Measurements from ENCODE around the gene PACRG. TPM values are rescaled to one million over a fixed set of nuclear protein-coding genes. Genes with fewer than 3 reads are reported as not detected.

Gene PACRG
- total RNA-seq, 1 donor from 2014 or later: 7.4 TPM

DNA sequence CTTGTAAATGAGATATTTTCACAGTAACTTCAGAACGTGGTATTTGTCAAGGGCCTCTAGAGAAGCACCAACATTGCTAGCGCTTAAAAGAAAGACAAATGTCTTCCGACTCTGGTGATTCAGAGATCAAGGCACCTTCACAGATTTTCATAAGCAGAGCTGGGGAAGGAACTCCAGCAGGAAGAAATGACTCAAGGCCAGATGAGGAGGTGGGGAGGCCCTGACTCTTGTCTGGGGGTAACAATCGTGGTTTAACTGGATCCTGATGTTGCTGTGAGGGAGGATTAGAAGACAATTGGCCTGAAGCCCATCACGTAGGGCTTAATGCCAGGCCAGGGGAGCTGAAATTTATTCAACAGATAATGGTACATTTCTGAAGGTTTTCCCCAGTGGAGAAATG lies 563.8 kb downstream of the PACRG start:
- intact Hi-C loops (cut with DNase I): no loop called here
- DNase-seq (no peak), ATAC-seq (ENCODE audit: poor library complexity) (no peak)

DNA sequence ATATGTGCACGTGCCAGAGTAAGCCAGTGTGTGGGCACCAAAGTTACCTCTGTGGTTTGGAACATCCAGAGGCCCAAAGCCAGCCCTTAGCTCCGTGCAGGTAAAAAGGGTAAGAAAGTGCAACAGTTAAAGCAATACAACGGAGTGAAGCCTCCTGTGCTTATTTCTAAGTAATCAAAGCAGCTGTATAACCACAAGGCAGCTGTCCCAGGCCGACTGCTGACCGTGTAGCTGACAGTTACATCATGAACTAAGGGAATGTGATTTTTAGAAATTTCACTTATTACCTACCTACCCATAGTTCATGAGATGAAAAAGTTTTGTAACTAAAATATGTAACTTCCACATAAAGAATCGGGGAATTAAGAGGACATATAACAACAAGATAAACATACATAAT lies 565.5 kb downstream of the PACRG start:
- intact Hi-C loops (cut with DNase I): no loop called here
- DNase-seq (no peak), ATAC-seq (ENCODE audit: poor library complexity) (no peak)

DNA sequence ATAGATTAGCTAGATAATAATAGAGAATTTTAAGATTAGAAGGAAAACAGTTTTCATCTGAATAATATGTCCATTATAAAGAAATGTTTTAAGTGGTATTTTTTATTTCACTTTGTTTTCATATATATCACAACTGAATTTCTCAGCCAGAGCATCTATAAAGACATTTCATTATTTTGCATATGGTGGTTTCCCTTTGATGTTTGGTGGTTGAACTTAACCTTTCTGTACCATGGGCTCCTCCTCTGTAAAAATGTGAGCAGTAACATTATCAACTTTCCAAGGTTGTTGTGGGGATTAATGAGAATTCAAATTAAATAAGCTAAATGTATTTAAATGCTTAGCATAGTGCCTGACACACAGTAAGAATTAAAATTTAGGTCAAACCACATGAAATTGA lies 567.0 kb downstream of the PACRG start:
- DNase-seq: no peak
- intact Hi-C loops (cut with DNase I): no loop called here
- ATAC-seq (ENCODE audit: poor library complexity): no peak

DNA sequence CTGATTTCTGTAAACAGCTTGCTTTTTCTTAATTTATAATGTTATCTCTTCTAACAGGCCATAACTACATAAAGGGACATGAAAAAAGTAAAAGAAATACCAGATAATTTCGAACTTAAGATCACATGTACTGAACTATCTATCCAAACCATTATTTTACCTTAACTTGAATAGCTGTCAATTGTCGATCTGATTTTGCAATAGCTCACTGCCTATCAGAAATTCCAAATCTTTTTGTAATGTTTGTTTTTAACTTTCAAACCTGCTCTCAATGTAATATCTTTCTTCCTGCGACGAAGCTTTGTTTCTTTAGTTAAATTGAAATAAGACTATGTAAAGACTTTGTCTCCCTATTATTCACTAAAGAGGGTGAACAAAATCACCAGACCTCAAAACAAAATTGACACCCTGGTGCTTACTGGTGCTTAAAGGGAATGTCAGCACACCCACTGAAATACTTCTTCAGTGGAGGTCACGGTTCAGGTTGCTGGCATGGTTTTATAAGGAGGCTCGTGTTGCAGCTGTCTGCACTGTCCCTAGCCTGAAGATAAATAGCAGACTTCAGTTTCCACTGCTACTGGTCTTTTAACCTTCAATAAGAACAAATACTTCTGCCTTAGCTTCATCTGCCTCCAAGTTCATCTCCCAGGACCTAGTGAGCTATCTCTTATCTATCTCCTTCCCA lies 569.2 kb downstream of the PACRG start:
- DNase-seq: no peak
- intact Hi-C loops (cut with DNase I): no loop called here

DNA sequence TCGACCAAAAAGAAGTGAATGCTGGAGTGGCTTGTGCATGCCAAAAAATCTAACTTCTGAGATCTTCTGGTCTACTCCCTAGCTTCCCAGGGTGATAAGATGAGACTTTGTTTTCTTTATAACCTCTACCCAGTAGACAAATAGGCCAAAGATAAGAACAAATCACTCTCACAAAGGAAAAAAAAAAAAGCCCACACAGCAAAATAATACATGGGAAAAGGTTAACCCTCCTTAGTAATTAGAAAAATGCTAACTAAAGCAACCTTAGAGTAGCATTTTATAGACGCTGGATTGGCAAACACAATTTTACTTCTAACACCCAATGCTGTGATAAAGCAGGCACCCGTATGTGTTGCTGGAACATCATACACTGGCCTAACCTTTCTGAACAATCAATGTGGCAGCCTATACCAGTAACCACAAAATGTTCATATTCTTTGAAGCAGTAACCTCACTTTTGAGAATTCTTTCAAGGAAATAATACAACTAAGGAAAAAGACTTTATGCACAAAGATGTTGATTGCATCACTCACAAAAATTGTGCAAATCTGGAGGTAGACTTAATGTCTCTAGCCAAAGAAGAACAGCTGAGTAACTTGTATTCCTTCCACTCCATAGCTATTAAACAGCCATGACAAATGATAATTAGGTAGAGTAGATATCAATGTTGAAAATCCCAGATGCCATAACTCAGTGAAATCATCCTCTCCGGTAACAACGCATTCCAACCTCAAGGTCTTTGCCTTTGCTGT lies 570.5 kb downstream of the PACRG start:
- intact Hi-C loops (cut with DNase I): no loop called here
- no peak for DNase-seq
- ATAC-seq (ENCODE audit: poor library complexity): no peak

More for the DNA sequence above, 569.2 kb downstream of the PACRG start:
- ATAC-seq (ENCODE audit: poor library complexity): peak; percentile 85

DNA sequence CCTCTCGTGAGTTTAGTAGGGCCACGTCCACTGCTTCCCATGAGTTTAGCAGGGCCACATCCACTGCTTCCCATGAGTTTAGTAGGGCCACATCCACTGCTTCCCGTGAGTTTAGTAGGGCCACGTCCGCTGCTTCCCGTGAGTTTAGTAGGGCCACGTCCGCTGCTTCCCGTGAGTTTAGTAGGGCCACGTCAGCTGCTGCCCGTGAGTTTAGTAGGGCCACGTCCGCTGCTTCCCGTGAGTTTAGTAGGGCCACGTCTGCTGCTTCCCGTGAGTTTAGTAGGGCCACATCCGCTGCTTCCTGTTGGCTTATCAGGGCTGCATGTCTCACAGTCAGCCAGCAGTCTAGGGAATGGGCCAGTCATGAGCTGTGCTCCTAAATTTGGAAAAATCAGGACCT lies 573.1 kb downstream of the PACRG start:
- intact Hi-C loops (cut with DNase I): no loop called here
- ATAC-seq (ENCODE audit: poor library complexity) (no peak), DNase-seq (no peak)

DNA sequence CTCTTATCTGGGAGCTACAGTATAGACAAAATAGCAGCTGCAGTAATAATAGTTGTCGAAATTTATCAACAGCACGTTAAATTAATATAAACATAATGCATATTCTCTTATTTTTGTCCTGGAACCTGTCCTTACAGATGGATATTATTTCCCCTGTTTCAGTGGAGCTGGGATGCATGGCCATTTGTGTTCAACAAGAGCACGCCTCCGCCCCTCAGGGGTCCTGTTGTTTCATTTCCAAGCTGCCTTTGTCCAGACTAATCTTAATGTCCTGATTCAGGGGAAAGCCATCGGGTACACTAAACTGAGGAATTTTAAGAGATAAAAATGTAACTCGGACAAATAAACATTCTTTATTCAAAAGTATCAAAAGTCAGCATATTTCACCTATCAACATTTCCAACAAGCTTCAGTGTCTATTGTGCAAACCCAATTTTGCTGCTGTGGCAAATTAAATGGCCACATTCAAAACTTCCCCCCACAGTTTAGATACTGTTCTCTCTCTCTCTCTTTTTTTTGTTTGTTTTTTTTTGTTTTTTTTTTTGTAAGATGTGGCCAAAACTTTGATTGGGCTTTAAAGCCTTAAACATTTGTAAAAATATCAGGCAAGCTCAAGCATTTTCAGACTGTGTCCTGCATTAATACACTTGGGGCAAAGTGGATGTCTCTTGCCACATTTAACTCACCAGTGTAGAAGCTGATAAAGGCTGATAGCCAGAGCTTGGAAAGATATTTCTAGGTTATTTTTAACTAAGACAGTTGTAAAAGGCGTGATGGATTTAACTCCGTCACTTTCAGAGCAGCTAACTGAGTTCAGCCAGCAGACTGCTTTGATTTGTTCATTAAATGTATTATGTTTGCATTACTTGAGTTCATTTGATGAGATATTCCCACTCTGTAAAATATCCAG lies 574.2 kb downstream of the PACRG start:
- ATAC-seq (ENCODE audit: poor library complexity): peak; percentile 81
- intact Hi-C loops (cut with DNase I): no loop called here

DNA sequence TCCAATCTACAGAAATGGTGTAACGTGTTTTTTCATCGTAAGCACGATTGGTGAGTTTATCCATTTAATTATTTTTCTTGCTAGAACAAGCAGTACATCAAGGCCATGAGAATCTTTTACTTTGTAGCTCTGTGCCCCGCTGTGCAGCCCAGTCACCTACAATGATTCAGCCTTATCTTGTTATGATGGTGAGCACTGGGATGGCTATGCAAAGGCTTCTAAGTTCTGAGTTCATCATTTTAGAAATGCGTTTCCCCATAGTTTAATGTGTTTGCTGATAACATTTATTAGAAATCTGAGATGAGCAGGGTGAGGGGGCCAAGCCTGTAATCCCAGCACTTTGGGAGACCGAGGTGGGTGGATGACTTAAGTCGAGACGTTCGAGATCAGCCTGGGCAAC lies 575.0 kb downstream of the PACRG start:
- ATAC-seq (ENCODE audit: poor library complexity) (peak; percentile 59), DNase-seq (no peak)
- intact Hi-C loops (cut with DNase I): no loop called here

More for the DNA sequence above, 574.2 kb downstream of the PACRG start:
- no peak for DNase-seq

DNA sequence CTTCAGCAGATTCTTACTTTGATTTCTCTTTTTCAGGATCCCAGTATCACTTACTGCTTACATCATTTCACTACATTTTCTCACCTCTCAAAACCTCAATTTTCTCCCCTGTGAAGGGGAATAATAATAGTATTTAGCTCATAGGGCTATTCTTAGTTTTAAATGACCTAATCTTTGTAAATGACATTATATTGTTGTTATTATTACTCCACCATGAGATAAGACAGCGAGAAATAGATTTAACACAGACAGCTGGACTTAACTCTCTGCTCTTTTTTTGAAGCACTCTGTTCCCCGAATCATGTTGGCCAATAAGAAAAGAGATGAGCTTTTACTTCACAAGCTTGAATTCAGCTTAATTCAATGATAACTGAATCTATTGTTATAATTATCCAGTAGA lies 578.2 kb downstream of the PACRG start:
- ATAC-seq (ENCODE audit: poor library complexity) (no peak), DNase-seq (no peak)
- intact Hi-C loops (cut with DNase I): no loop called here

DNA sequence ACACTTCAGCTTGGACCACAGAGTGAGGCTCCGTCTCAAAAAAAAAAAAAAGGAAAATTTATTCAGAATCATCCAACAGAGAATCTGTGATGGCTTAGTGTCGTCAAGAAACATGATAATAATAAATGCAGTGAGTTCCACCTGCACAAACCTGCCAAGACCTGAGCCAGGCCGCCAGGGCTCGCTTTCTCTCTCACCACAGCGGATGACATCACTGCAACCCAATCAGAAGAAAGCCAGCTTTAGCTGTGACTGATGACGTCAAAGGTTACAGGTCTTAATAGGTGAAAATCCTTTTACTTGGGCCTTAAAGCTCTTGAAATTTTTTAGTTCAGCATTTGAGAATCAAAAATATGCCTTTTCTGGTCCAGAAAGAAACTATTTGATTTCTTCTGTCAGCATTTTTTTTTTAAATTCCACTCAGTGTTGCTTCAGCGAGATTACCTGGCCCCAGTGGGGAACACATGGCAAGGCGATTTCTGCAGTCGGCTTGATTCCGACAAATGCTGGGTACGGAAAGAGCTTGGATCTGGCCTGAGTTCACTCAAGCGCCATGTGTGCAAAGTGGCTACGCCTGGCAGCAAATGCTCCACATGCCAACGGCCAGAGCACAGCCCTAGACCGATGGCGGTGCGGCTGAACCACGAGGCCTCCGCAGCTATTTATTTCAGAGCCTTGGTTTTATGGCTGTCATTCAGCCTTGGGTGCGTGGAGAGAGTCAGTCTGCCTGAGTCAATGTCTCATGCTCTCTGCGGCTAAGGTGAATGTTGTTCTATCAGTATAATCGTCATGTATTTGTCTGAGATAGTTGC lies 581.1 kb downstream of the PACRG start:
- DNase-seq (no peak), ATAC-seq (ENCODE audit: poor library complexity) (no peak)
- intact Hi-C loops (cut with DNase I): no loop called here

DNA sequence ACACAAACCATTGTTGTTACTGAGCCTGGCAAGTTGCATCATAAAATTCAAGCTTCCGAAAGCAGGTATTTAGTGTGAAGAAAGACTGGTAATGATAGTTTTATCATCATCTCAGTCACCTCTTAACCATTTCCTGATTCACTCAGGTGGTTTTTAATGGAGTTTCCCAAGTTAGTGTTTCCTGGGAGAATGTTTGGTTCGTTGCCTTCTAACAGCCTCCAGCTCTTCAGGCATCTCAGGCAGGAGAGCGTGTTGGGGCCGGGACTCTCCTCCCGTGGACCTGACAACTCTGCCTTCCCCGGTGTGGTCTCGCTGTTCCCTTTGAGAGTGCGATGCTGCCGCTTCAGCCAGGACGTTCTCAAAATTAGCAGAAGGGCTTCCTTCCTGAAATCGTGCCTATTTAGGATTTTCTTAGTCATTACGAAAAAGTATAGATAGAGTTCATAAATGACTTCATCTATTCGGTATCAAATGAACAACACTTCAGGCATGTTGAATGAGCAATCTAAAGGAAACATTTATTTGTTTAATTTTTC lies 581.8 kb downstream of the PACRG start:
- no peak for ATAC-seq (ENCODE audit: poor library complexity)
- no peak for DNase-seq
- intact Hi-C loops (cut with DNase I): no loop called here

DNA sequence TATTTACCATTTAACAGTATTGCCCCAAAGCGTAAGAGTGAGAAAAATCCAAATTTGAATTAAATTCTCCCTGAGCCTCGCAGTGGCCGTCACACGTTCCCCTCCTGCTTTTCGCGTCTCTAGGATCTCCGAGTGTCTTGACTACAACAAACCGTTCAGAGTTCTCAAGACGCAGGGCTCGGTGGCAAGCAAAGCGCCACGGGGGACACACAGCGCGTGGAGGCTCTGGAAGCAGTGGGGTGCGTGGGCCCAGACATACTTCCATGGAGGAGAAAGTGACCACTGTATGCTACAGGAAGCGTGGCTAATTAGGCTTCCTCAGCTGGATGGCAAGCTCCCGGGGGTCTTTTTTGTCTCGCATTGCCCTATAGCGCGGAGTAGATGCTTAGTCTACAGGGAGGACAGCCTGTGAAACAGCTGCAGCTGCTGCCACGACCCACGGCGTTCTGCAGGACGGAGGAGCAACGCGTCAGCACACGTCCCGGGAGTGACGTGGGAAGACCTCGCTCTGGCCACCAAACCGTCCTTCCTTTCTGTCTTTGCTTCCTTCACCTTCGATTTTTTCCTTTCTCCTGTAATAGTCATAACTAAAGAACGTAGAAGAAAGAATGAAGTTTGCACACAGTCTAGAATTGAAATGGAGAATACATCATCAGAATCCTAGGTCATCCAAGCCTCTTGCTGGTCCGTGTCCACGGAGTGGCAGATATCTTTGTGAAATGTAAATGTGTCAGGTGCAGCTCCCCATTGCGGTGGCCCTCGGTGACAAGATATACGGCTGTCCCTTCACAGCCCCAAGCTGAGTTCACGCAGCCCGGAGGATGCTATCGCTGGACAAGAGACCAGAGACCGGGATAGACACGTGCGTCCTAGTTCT lies 582.6 kb downstream of the PACRG start:
- DNase-seq: no peak
- intact Hi-C loops (cut with DNase I): no loop called here
- ATAC-seq (ENCODE audit: poor library complexity): no peak

DNA sequence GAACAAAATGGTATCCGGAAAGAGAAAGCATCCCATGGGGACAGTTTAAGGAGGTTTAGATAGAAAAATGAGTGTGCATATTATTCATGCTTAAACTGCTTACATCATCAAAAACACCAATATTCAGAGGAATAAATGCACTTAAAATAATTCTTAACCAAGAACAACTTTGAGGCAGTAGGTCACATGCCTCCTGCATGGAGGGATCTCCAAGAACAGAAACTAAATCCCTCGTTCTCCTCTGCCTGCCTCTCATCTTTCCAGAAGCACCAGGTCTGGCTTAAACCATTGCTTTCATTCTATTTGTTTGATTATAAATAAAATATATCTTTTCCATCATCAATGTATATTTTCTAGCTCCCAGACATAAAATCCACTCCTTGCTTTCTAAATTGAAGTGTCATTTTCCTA lies 583.2 kb downstream of the PACRG start:
- no peak for DNase-seq
- ATAC-seq (ENCODE audit: poor library complexity): no peak
- intact Hi-C loops (cut with DNase I): no loop called here

DNA sequence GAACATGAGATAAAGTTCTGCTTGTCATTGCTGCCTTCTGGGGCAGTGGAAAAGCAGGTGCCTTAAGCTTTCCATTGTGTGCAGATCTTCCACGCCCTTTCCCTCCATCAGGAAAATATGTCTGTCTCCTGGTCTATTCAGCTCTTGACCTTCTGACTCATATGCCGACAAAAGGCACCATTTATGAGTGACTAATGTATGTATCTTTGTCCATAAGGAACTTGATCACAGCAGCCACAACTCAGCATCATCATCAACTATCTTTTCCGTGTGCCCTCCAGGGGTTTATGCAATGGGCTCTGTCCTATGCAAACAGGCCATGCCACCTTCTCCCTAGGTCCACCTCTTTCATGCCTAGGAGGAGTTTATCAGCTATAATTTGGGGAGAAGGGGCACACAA lies 584.1 kb downstream of the PACRG start:
- intact Hi-C loops (cut with DNase I): no loop called here
- no peak for DNase-seq
- no peak for ATAC-seq (ENCODE audit: poor library complexity)

DNA sequence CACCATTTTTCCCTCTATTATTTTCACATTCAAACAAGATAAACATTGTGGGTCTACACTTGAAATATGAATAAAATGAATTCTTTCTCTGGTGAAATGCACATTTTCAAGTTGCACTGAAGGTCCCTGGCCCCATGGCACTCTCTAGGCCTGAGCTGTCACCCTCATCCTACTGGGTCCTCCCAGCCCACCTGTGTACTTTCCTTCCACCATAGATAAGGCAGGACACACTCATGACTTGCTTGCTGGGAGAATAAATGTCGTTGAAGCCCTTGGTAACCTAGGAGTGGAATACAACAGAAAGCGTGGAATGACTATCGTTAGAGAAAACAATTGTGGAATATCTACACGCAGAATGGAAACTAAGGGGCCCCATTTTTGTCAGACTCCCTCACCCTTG lies 585.8 kb downstream of the PACRG start:
- no peak for DNase-seq
- intact Hi-C loops (cut with DNase I): no loop called here

DNA sequence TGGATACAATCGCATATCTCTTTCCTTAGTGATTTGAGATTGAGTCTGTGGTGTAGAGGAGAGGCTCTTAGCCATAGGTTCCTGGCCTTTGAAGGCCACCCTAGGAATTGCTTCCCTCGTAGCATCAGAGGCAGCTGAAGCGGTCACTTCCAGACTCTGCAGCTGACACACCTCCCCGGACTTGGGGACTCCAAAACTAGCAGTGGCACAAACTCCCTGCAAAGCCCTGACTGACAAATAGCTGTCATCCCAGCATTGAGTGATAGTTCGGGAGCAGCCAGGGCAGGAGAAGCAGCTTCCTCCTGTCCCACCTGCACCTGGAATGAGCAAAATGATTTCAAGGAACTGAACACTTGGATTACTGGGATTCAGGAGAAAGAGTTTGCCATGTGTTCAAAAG lies 586.2 kb downstream of the PACRG start:
- intact Hi-C loops (cut with DNase I): no loop called here
- DNase-seq (no peak), ATAC-seq (ENCODE audit: poor library complexity) (no peak)

More for the DNA sequence above, 585.8 kb downstream of the PACRG start:
- no peak for ATAC-seq (ENCODE audit: poor library complexity)

DNA sequence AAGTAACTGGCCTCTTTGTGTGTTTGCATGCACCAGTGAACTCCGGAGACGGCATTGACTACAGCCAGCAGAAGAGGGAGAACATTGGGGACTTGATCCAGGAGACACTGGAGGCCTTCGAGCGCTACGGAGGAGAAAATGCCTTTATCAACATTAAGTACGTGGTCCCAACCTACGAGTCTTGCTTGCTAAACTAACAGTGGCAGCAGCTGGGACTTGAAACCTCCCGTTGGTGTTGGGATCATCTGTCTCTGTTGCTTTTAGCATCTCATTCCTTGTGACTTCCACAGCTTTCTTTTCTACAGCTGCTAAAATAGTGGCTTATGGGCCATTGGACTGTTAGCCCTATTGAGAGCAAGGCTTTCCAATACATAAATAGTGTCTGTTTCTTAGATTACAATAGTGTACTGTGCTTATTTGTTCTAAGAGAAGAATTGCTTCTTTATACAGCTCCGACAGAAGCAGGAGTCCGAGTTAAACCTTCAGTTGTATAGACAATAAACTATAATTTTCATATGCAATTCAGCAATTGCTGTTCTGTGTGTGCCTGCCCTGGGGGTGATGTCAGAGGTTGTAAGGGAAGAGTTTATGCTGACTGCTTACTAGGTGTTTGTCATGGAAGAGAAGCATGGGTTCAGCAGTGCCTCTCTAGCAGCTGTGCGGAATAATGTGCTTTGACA lies 587.2 kb downstream of the PACRG start:
- intact Hi-C loops (cut with DNase I): no loop called here
- no peak for DNase-seq
- no peak for ATAC-seq (ENCODE audit: poor library complexity)

Data from Right ventricle myocardium superior (tissue), 1 donor.